Skin epidermis (tissue), 12 donors: ENCODE results near the gene ZNF597.

Experiments used
- H3K27ac ChIP-seq, 21 experiments: fragments of 200-600 bp; sonication (generic) in 11 of 21; one replicate each; pipeline ENCODE4 v1.5.0; 2020; ENCODE audit warnings: mild to moderate bottlenecking in 3 of 21, inconsistent platforms in 2 of 21, moderate library complexity in 2 of 21
- H3K4me3 ChIP-seq, 7 experiments: fragments of 200-600 bp; sonication (generic) in 2 of 7; one replicate each; pipeline ENCODE4 v1.5.0; 2020; ENCODE audit warnings: inconsistent platforms in 2 of 7, mild to moderate bottlenecking in 2 of 7, moderate library complexity in 1 of 7

Gene ZNF597

GRCh38 chr16:3458852-3459361 lies 15.6 kb upstream of the ZNF597 start:
- H3K27ac ChIP-seq, result peak overlapping the region in 20 of 21 experiments; percentile 77 to 99 (median 96)
- peak overlapping the region; percentile 49 to 89 (median 74) for H3K4me3 ChIP-seq

- Histone ChIP-seq H3K27ac (peak overlapping the region; percentile 77 to 99 (median 96)), H3K4me3 (peak overlapping the region; percentile 49 to 89 (median 74))
These were observed 15.1 kb upstream of the ZNF597 start for GRCh38 chr16:3458278-3458851.

- Histone ChIP-seq H3K27ac (peak overlapping the region; percentile 77 to 99 (median 96)), H3K4me3 (peak overlapping the region; percentile 49 to 89 (median 74))
These were observed 14.3 kb upstream of the ZNF597 start for GRCh38 chr16:3457434-3458252.

DNA sequence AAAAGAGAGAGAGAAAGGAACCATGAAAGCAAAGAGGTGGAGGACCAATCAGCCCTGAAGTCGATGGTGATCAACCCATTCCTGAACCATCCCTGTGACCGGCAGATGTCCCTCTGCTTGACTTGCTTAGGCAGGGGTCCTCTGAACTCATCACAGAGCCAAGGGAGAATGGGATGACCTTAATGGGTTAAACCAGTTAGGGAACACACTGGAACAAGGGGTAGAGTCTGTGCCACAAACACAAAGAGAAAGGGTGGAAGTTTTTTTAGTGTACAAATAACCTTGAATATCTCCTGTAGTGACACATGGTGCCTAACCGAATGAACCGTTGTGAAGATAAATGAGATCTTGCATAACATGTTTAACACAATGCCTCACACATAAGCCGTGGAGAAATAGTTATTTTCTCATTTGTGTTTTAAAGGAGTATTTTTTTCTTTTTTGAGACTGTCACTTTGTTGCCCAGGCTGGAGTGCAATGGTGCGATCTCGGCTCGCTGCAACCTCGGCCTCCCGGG lies 11.4 kb upstream of the ZNF597 start:
- Histone ChIP-seq H3K4me3 (no peak overlapping the region), H3K27ac (no peak overlapping the region)

DNA sequence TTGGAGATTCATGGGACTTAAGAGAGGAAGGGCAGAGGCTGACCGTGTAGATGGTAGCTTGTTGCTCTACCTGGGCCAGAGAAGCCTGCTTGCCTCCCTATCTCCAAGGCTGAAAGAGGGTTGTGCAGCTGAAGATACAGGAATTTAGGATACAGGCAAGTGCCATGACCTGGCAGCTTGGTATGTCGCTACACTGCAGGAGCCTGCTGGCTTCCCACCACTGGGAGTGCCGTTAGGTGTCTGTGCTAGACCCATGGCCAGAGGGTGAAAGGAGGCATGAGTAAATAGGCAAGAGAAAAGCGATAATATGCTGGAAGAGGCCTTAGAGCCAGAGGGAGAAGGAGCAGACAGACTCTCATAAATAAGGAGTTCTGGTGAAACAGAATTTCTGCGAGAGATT lies 10.8 kb upstream of the ZNF597 start:
- no peak overlapping the region for H3K27ac ChIP-seq
- H3K4me3 ChIP-seq, result no peak overlapping the region

- Histone ChIP-seq H3K27ac (peak overlapping the region in 19 of 21 experiments; percentile 36 to 86 (median 74)), H3K4me3 (peak overlapping the region; percentile 48 to 60 (median 56))
These were observed 706 bp upstream of the ZNF597 start for GRCh38 chr16:3444032-3444388.

DNA sequence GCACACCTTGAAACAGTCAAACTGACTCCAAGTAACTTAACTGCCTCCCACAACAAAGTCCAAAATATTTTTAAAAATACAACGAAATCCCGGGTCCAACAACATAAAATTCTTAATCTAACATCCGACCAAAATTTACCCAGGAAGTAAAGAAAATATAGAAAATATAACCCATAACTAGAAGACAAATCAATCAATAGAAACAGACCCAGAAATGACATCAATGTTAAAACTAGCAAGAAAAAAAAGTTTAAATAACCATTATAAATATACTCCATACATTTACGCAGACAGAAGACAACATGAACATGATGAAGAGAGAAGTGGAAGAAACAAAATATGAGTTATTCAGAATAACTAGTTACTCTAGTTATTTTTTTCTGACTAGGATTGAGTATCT lies 3.7 kb downstream of the ZNF597 start:
- no peak overlapping the region for H3K27ac ChIP-seq
- no peak overlapping the region for H3K4me3 ChIP-seq

DNA sequence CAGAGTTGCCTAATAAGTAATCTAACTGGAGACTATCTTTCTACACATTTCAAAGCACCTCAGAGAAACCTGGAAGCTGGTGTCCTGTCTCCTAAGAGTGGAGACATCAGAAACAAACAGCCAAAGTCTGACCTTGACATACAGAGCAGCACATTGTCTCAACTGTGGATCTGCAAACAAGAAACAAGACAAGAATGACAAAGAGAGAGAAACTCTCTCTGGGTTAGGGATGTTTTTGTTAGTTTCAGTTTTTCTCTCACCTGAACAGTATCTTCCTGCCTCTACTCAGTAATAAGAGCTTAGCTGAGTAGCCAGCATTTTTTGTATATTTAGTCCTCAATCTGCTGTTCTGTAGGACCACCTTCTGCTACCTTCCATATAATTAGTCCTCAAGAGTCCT lies 8.9 kb downstream of the ZNF597 start:
- H3K4me3 ChIP-seq, result no peak overlapping the region
- H3K27ac ChIP-seq, result no peak overlapping the region

- Histone ChIP-seq H3K4me3 (no peak overlapping the region), H3K27ac (no peak overlapping the region)
These were observed 11.5 kb downstream of the ZNF597 start for GRCh38 chr16:3431779-3432219.

GRCh38 chr16:3413730-3414379 lies 29.4 kb downstream of the ZNF597 start:
- no peak overlapping the region for H3K4me3 ChIP-seq
- H3K27ac ChIP-seq, result no peak overlapping the region

- no peak overlapping the region for H3K4me3 ChIP-seq
- no peak overlapping the region for H3K27ac ChIP-seq
These were observed 34.6 kb downstream of the ZNF597 start for GRCh38 chr16:3408561-3409197.

DNA sequence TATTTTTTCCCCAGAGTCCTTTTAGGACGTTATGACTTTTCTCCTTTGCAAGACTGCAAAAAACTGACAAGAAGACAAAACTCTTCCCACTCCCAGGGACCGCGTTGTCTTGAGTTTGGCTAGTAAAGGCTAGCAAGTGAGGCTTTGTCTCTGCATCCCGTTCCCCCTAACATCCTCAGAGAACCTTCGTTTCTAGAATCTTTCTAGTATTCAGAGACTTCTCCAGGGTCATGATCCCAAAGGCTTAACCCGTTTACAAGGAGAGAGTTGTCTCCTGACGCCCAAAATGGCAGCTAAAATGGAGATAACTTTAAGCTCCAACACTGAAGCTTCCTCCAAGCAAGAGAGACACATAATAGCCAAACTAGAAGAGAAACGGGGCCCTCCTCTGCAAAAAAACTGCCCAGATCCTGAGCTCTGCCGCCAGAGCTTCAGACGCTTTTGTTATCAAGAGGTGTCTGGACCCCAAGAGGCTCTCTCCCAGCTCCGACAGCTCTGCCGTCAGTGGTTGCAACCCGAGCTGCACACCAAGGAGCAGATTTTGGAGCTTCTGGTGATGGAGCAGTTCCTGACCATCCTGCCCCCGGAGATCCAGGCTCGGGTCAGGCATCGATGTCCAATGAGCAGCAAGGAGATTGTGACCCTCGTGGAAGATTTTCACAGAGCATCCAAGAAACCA lies 41.4 kb downstream of the ZNF597 start:
- peak overlapping the region; percentile 72 to 93 (median 87) for H3K4me3 ChIP-seq
- H3K27ac ChIP-seq, result peak overlapping the region; percentile 16 to 93 (median 86)

DNA sequence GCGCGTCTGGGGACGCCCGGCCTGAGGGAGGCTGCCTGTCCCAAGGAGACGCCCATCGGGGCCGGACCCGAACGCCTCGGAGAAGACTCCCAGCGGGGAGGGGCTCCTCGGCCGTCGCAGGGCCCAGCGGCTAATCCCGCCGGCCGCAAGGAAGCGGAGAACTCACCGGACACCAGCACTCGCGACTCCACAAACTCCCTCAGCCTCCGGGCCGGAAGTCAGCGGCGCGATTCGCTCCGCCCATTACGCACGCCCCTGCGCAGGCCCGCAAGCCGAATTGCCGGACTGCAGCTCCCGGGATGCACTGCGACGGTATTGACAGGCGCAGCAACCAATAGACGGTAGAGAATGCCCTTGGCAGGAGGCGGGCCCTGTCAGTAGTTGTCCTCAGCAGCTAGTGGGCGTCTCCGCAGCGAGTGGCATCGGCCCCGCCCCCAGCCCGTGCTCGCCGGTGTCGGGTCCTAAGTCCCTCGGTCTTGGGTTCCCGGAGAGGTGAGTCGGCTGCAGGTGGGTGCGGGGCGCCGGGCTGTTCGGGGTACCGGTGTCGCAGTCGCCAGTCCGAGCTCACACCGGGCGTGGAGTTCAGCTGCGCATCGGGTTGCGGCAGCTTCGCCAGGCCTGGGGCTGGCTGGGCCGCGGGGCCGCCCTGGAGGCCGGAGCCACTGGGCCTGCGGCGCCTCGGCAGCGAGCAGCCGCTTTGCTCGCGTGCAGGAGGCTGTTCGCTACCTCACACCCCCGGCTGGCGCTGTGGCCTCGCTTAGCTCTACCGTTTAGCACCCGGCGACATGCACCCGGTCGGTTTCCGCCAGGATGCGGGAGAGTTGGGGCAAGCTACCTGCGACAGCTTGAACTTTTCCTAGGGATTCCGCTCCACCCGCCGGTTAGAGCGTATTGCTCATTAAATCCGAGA lies 42.3 kb downstream of the ZNF597 start, which contains the start of the genes ZNF174 and ZSCAN32:
ZNF174 (plus strand) TSS at position 437 of the 910 bp plus-strand sequence. CDS start 790 bp downstream, outside the sequence.
ZSCAN32 (minus strand) TSS at position 226 of the 910 bp plus-strand sequence. CDS start 3,447 bp downstream, outside the sequence.
- peak within 1 kb of the TSS; percentile 72 to 93 (median 87) for H3K4me3 ChIP-seq

GRCh38 chr16:3400446-3400778 lies 42.9 kb downstream of the ZNF597 start:
- H3K27ac ChIP-seq, result peak overlapping the region; percentile 10 to 96 (median 88)

More for the DNA sequence above, 42.3 kb downstream of the ZNF597 start, which contains the start of the genes ZNF174 and ZSCAN32:
- peak within 1 kb of the TSS; percentile 16 to 96 (median 88) for H3K27ac ChIP-seq

DNA sequence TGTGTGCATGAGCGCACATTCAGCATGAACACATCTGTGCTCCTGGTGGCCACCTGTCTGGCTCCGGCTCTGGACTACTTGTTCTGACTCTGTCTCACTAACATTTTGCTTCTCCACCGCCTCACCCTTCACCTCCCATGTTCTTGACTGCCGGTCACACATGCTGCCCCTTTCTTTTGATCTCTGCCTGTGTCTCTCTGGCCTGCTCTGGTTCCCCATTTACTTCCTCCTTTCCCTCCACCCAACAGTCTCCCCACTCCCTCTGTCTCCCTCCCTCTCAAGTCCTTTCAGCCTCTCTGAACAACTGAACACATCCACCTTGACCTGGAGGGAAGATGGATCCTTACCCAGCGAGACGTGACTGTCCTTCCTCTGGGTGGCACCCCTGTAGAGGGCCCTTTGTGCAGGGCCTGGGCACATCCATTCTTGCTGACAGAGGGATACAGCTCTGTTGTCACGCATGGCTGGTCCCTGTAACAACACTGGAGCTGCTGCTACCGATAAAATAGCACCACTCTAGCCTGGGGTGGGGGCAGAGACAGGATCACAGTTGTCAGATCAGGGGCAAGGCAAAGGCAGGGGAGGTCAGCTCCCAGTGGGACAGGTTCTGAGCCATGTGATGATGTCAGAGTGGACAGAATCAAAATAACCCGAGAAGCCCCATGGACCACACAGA lies 53.5 kb downstream of the ZNF597 start:
- Histone ChIP-seq H3K4me3 (no peak overlapping the region), H3K27ac (no peak overlapping the region)

More at GRCh38 chr16:3400446-3400778, 42.9 kb downstream of the ZNF597 start:
- H3K4me3 ChIP-seq, result peak overlapping the region; percentile 72 to 93 (median 87)

DNA sequence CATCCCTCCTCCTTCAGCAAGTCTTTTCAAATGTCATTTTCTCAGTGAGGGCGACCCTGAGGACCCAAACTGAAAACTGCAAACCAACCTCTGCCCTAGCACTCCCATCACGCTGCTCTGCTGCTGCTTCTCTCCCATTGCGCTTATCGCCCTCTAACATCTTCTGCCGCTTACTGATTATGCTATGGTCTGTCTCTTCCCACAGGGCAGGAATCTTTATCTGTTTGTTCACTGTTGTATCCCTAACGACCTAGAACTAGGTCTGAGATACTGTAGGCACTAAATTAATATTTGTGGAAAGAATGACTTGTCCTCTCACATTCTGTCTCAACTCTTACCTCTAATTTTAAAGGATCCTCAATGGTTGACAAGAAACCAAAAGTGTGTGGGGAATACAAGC lies 55.0 kb downstream of the ZNF597 start:
- H3K4me3 ChIP-seq, result no peak overlapping the region
- H3K27ac ChIP-seq, result no peak overlapping the region

DNA sequence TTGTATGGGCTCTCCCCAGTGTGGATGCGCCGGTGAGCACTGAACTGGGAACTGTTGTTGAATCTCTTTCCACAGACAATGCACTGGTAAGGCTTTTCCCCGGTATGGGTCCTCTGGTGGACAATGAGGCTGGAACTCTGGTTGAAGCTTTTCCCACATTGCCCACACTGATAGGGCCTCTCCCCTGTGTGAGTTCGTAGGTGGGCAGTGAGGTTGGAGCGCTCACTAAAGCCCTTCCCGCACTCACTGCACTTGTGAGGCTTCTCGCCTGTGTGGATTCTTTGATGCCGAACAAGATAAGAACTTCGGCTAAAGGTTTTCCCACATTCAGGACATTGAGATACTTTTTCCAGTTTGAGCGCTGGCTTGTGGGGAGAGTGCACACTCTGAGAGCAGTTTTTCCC lies 60.3 kb downstream of the ZNF597 start:
- H3K4me3 ChIP-seq, result no peak overlapping the region

More for the DNA sequence above, 60.3 kb downstream of the ZNF597 start:
- no peak overlapping the region for H3K27ac ChIP-seq
